Osteocyte (in vitro differentiated cells): Measurements from ENCODE around the gene ERFL. TPM values are rescaled to one million over a fixed set of nuclear protein-coding genes. Genes with fewer than 3 reads are reported as not detected.

Experiments used
- DNase-seq: peaks from one replicate; pipeline ENCODE4 v3.0.0; 2021; ENCODE audit warnings: mixed read lengths; ENCODE audit not compliant: unreplicated experiment; ENCODE audit errors: extremely low spot score
- H3K27ac Mint-ChIP-seq: one replicate; pipeline ENCODE4 v1.8.0; 2021; ENCODE audit warnings: mild to moderate bottlenecking, mixed read lengths; ENCODE audit not compliant: unreplicated experiment
- H3K27me3 Mint-ChIP-seq: one replicate; pipeline ENCODE4 v1.8.0; 2021; ENCODE audit warnings: mixed read lengths; ENCODE audit not compliant: unreplicated experiment
- H3K36me3 Mint-ChIP-seq: one replicate; pipeline ENCODE4 v1.8.0; 2021; ENCODE audit warnings: mixed read lengths; ENCODE audit not compliant: unreplicated experiment
- H3K4me1 Mint-ChIP-seq: one replicate; pipeline ENCODE4 v1.8.0; 2021; ENCODE audit warnings: mixed read lengths; ENCODE audit not compliant: unreplicated experiment
- H3K4me3 Mint-ChIP-seq: one replicate; pipeline ENCODE4 v1.8.0; 2021; ENCODE audit warnings: mild to moderate bottlenecking, moderate library complexity, mixed read lengths; ENCODE audit not compliant: unreplicated experiment
- H3K9me3 Mint-ChIP-seq: one replicate; pipeline ENCODE4 v1.8.0; 2021; ENCODE audit warnings: mixed read lengths; ENCODE audit not compliant: unreplicated experiment
- CTCF ChIP-seq: fragments of 200-600 bp; sonication (generic); IDR thresholded peaks from 2 replicates; pipeline ENCODE4 v1.5.0; 2021; ENCODE audit warnings: antibody characterized with exemption, mild to moderate bottlenecking, moderate library complexity
- total RNA-seq: library from RNA; stranded (reverse); gene quantifications from 2 replicates; pipeline ENCODE4 v1.2.1, GENCODE V29; 2021

ERFL gene
- total RNA-seq, 1 donor from 2014 or later = 0.38 TPM

GRCh38 chr19:41906916-41907680 lies 21.2 kb downstream of the ERFL start:
- Mint-ChIP-seq H3K4me1 (no peaks in the 10 kb centered on the region), H3K4me3 (no peak overlapping the region), H3K36me3 (peaks cover 32% of the 10 kb centered on the region), H3K27ac (no peak overlapping the region), H3K27me3 (peaks cover 19% of the 10 kb centered on the region), H3K9me3 (no peaks in the 10 kb centered on the region)
- no peak for TF ChIP-seq CTCF
- no peak for DNase-seq

DNA sequence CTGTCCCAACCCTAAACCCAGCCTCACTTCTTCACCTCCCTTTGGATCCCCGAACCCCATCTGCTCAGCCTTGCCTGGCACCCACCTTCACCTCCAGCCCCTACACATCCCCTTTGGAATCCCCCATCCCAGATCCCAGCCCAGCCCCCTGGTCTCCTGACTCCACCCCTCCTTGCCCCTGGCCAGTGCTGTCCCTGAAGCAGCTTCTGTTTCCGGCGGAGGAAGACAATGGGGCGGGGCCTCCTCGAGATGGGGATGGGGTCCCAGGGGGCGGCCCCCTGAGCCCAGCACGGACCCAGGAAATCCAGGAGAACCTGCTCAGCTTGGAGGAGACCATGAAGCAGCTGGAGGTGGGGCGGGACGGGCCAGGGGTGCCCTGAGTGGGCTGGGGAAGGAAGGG lies 22.0 kb downstream of the ERFL start:
- H3K9me3 Mint-ChIP-seq = no peaks in the 10 kb centered on the region
- H3K4me1 Mint-ChIP-seq = no peaks in the 10 kb centered on the region
- peaks cover 11% of the 10 kb centered on the region for H3K27me3 Mint-ChIP-seq
- peaks cover 37% of the 10 kb centered on the region for H3K36me3 Mint-ChIP-seq
- DNase-seq = no peak
- H3K27ac Mint-ChIP-seq = no peak overlapping the region
- TF ChIP-seq CTCF = no peak
- H3K4me3 Mint-ChIP-seq = no peak overlapping the region

- DNase-seq = no peak
- TF ChIP-seq CTCF = no peak
- Mint-ChIP-seq H3K4me3 (no peak overlapping the region), H3K36me3 (peaks cover 37% of the 10 kb centered on the region), H3K27me3 (peaks cover 3% of the 10 kb centered on the region), H3K4me1 (no peaks in the 10 kb centered on the region), H3K27ac (no peak overlapping the region), H3K9me3 (no peaks in the 10 kb centered on the region)
These were observed 22.8 kb downstream of the ERFL start for GRCh38 chr19:41905273-41906002.

DNA sequence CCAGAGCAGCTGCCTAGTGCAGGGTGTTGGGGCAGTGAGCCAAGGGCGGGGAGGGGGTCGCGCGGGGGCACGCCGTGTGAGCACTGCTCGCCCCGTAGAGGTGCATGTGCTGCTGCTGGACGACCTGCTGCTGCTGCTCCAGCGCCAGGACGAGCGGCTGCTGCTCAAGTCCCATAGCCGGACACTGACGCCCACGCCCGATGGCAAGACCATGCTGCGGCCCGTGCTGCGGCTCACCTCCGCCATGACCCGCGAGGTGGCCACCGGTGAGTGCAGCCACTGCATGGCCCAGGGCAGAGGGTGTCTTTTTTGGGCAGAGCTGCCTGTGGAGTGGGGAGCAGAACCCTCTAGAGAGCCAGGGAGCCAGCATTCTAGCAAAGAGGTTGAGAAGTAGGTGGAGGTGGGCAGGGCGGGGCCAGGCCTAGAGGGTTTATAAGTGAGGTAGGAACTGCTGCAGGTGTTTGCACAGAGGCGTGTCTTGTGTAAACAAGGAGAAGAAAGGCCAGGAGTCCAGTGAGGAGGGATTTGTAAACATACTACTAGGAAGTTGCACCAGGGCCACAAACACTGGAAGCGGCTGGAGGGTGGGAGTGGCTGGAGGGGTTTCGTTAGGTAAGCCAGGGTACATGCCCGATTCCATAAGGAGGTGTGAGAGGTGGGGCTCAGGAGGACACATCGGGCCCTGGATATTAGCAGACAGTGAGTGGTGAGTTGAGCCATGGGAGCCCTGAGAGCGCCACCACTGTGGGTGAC lies 24.0 kb downstream of the ERFL start:
- no peaks in the 10 kb centered on the region for H3K4me1 Mint-ChIP-seq
- no peaks in the 10 kb centered on the region for H3K9me3 Mint-ChIP-seq
- no peak for TF ChIP-seq CTCF
- DNase-seq = no peak
- no peaks in the 10 kb centered on the region for H3K27me3 Mint-ChIP-seq
- no peak overlapping the region for H3K27ac Mint-ChIP-seq
- H3K36me3 Mint-ChIP-seq = peaks cover 38% of the 10 kb centered on the region
- H3K4me3 Mint-ChIP-seq = no peak overlapping the region
